Measurements from ENCODE around the gene ZNF597.

The ZNF597 gene

DNA sequence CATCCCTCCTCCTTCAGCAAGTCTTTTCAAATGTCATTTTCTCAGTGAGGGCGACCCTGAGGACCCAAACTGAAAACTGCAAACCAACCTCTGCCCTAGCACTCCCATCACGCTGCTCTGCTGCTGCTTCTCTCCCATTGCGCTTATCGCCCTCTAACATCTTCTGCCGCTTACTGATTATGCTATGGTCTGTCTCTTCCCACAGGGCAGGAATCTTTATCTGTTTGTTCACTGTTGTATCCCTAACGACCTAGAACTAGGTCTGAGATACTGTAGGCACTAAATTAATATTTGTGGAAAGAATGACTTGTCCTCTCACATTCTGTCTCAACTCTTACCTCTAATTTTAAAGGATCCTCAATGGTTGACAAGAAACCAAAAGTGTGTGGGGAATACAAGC, 55.0 kb downstream of the ZNF597 start:
- Histone ChIP-seq H3K9ac (ENCODE audit: low read depth, low read length) (no peak overlapping the region), H3K4me1 (ENCODE audit: control insufficient read depth, insufficient read depth, low read length) (no peaks in the 10 kb centered on the region), H3K27ac (ENCODE audit: low read depth, low read length) (no peak overlapping the region), H3K4me3 (ENCODE audit: low read depth, low read length) (no peak overlapping the region), H3K27me3 (ENCODE audit: control insufficient read depth, insufficient read depth, low read length) (no peaks in the 10 kb centered on the region), H3K36me3 (ENCODE audit: control insufficient read depth, insufficient read depth, low read length) (peaks cover 70% of the 10 kb centered on the region), H3K9me3 (ENCODE audit: control insufficient read depth, insufficient read depth, low read length) (peaks cover 23% of the 10 kb centered on the region)

DNA sequence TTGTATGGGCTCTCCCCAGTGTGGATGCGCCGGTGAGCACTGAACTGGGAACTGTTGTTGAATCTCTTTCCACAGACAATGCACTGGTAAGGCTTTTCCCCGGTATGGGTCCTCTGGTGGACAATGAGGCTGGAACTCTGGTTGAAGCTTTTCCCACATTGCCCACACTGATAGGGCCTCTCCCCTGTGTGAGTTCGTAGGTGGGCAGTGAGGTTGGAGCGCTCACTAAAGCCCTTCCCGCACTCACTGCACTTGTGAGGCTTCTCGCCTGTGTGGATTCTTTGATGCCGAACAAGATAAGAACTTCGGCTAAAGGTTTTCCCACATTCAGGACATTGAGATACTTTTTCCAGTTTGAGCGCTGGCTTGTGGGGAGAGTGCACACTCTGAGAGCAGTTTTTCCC, 60.3 kb downstream of the ZNF597 start:
- Histone ChIP-seq H3K27ac (ENCODE audit: low read depth, low read length) (no peak overlapping the region), H3K4me3 (ENCODE audit: low read depth, low read length) (0 out of 2 replicates have a peak overlapping the region, but pooled peaks have one; percentile 29), H3K36me3 (ENCODE audit: control insufficient read depth, insufficient read depth, low read length) (peaks cover 44% of the 10 kb centered on the region), H3K9me3 (ENCODE audit: control insufficient read depth, insufficient read depth, low read length) (peaks cover 56% of the 10 kb centered on the region), H3K9ac (ENCODE audit: low read depth, low read length) (no peak overlapping the region), H3K27me3 (ENCODE audit: control insufficient read depth, insufficient read depth, low read length) (no peaks in the 10 kb centered on the region; the same call in 1 of the 2 replicates), H3K4me1 (ENCODE audit: control insufficient read depth, insufficient read depth, low read length) (no peaks in the 10 kb centered on the region)

All from HUES48 (cell line).